Eye (tissue), 1 donor: ENCODE data around the gene PTPRN2.
"Not testable (repeated sequence)": the region's sequence is repeated elsewhere in the genome, so short reads cannot be mapped to it uniquely, and the experiment has no call there.

Experiments used
- DNase-seq: peaks from one replicate; pipeline ENCODE4 v3.0.0-alpha.2; 2015

PTPRN2 gene

DNA sequence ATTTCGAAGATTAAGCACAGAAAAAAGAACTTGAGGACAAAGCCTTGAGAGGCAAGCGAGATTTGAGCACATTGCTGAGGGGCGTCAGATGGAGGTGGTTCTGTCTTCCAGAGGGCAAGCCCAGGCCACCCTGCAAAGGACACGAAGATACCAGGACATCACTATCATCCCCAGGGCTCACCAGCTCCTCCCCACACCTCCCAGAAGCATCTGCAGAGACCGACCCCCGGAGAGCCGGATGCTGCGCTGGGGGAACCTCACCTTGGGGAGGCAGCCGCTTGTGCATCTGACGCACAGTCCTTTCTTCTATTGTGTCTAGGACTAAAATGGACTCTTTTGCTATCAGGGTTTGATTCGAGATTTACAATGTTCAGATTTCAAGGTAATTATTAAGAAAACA lies 991.2 kb downstream of the PTPRN2 start:
- DNase-seq: no peak

DNA sequence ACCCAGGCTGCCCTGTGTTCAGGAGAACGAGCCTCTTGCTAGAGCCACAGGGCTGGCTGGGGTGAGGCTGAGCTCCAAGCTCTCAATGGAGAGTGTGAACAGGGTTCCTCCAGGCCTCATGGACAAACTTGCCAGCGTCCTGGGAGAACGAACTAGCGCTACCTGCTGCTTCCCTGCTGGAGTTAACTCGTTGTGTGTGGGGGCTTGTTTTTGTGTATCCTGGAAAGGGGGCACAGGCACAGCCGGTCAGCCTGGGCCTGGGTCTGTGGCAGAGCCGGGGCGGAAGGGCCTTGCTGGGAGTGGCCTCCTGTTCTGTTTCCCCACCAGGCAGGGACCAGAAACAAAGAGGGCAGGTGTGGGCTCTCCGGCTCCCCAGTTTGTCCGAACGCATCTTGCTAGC lies 991.6 kb downstream of the PTPRN2 start:
- DNase-seq: no peak

DNA sequence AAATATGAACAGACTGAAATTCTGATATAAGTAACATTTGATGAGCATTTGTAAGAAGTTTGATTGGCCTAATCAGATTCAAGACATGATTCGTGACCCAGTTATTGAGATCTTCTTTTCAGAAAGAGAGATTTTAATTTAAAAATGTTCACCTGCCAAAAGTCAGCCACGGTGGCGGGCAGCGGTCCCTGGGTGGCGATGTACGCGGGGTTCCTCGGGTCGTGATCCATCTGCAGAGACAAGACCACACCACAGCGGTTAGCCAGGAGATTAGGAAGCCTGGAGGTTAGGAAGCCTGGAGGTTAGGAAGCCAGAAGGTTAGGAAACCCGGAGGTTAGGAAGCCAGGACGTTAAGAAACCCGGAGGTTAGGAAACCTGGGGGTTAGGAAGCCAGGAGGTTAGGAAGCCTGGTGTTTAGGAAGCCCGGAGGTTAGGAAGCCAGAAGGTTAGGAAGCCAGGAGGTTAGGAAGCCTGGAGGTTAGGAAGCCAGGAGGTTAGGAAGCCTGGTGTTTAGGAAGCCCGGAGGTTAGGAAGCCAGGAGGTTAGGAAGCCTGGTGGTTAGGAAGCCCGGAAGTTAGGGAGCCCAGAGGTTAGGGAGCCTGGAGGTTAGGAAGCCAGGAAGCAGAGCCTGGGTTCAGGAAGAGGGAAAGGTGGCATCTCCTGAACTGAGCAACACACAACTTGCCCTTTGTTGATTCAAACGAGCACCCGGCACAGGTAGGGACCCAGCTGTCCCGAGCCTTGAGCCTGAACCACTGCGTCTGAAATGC lies 992.4 kb downstream of the PTPRN2 start:
- DNase-seq: no peak

DNA sequence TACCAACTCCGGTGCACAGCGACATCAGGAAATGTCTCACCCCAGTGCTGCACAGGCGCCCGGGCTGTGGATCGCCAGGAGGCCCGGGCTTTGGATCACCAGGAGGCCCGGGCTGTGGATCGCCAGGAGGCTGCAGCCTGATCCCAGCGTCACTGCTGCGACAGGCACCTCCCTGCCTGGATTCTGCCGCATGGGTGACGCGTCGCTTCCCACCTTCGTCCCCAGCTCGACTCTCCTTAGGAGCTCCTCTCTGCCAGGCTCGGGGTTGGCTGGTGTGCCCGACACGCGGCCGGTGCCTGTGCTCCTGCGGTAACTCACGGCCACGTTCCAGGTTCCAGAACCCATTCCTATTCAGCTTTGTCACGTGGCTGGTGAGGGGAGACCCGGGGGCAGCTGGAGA lies 993.3 kb downstream of the PTPRN2 start:
- DNase-seq: no peak

DNA sequence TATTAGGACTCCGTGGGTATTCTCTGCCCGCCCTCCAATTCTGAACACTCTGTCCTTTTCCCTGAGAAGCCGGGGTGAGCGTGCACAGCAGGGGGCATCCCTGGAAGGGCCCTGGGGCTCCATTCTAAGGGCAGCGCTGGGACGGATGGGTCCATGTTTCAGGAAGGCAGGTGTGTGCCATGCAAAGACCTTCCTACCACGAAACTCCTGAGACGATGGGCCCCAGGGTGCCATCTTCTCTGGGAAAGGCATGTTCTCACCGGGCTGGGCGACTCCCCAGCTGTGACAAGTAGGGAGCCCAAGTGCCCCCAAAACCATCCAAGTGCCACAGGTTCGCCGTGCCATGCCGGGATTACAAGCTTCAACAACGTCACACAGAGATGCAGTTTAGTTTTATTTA lies 994.1 kb downstream of the PTPRN2 start:
- DNase-seq: no peak

DNA sequence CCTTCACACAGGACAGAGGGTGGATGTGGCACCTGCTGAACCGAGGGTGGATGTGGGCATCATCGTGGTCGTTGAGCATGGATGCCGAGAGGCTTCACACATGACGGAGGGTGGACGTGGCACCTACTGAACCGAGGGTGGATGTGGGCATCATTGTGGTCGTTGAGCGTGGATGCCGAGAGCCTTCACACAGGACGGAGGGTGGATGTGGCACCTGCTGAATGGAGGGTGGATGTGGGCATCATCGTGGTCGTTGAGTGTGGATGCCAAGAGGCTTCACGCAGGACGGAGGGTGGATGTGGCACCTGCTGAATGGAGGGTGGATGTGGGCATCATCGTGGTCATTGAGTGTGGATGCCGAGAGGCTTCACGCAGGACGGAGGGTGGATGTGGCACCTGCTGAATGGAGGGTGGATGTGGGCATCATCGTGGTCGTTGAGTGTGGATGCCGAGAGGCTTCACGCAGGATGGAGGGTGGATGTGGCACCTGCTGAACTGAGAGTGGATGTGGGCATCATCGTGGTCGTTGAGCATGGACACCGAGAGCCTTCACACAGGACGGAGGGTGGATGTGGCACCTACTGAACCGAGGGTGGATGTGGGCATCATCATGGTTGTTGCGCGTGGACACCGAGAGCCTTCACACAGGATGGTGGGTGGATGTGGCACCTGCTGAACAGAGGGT lies 994.8 kb downstream of the PTPRN2 start:
- not testable (repeated sequence) for DNase-seq

DNA sequence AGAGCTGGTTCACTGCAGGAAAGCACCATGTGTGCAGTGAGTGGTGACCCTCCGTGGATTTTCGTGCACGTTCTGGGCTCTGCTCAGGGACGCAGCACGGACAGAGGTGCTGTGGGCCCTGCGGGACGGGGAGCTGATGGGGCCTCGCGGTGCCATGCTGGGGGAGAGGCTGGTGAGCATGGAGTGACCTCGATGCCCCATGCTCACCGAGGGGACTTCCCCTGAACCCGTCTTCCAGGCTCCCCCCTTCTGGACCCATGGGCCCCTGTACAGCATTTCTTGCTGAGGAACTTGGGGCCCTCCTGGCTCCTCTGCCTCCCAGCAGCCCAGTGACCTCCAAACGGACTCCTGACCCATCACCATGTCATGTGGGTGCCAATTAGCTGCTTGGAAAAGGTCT lies 997.1 kb downstream of the PTPRN2 start:
- no peak for DNase-seq

DNA sequence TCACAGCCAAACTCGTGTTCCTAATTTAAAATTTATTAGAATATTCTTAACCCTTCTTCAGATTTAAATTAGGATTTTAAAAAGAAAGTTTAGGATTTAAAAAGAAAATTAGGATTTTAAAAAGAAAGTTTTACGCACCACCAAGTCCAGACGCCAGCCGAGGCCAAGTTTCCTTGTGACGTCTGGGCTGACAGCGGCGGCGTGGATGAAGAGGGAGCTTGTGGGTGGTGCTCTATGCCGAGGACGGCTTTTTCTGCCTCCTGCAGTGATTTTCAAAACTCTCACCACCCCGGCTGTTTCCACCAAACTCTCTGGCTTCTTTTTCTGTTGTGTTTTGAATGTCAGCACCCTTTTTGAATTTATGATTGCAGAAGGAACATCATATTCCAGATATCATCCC lies 997.9 kb downstream of the PTPRN2 start:
- no peak for DNase-seq

DNA sequence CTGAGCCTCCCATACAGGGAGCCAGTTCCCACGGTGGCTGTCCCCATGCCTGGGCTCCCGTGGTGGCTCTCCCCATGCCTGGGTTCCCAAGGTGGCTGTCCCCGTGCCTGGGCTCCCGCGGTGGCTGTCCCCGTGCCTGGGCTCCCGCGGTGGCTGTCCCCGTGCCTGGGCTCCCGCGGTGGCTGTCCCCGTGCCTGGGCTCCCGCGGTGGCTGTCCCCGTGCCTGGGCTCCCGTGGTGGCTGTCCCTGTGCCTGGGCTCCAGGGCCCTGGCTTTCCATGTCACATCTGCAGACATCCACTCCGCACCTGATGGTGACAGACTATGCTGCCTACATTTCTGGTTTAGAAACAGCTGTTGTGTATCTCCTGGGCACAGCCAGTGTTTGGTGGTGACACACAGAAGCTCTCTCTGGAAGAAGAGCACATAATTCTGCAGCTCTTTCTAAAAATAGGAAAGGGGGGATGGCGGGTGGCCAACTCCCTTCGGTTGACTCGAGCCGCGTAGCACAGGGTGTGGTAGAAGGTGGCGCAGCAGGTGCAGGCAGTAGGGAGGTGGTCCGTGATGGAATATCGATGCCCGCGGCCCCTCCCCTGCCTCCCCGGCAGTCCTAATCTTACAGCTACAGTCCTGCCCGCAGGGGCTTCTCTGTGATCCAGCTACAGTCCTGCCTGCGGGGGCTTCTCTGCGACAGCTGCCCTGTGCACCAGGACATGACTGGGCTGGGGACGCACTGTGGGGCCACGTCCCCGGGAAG lies 999.6 kb downstream of the PTPRN2 start:
- DNase-seq: no peak

DNA sequence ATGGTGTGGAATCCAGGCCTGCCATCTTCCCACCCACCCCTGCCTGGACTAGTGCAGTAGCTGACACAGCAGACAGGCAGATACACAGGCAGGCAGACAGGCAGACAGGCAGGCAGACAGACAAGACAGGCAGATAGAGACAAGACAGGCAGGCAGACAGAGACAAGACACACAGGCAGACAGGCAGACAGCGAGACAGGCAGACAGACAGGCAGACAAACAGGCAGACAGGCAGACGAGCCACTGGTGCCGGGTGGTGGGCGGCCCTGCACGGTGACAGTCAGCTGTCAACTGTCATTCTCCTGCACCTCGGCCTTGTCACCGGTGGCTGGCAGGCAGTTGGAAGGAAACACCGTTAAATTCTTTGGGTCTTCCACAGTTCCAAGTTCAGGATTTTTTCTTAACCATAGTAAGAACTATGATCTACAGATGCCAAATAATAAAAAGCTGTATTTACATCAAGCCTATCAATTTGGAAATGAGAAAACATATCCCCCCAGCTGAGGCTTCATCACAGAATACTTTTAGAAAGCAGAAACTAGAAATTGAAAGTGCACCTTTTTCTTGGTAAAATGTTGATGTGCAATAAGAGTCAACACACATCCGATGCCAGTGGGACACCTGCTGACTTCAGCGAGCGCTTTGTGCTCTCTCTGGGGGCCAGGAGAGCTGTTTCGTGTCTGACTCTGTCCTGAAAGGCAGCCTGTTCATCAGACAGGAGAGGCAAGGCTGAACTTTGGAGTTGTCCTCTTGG lies 1000.4 kb downstream of the PTPRN2 start:
- DNase-seq: no peak

DNA sequence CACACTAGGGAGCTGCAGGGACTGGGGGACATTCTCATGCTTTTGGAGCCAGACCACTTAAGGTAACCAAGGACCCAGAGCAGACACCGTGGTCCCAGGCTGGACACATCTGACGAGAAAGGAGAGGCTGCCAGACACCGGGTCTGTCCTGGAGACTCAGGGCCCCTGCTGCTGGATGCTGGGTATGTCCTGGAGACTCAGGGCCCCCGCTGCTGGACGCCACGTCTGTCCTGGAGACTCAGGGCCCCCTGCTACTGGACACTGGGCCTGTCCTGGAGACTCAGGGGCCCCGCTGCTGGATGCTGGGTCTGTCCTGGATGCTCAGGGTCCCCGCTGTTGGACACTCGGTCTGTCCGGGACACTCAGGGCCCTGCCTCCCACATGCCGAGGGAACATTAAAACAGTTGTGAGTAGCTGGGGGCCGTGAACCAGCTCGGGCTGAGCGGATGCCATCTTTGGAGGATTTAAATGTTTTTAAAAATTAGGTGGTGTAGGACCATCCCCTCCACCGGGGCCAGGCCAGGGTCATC lies 1001.1 kb downstream of the PTPRN2 start:
- no peak for DNase-seq

DNA sequence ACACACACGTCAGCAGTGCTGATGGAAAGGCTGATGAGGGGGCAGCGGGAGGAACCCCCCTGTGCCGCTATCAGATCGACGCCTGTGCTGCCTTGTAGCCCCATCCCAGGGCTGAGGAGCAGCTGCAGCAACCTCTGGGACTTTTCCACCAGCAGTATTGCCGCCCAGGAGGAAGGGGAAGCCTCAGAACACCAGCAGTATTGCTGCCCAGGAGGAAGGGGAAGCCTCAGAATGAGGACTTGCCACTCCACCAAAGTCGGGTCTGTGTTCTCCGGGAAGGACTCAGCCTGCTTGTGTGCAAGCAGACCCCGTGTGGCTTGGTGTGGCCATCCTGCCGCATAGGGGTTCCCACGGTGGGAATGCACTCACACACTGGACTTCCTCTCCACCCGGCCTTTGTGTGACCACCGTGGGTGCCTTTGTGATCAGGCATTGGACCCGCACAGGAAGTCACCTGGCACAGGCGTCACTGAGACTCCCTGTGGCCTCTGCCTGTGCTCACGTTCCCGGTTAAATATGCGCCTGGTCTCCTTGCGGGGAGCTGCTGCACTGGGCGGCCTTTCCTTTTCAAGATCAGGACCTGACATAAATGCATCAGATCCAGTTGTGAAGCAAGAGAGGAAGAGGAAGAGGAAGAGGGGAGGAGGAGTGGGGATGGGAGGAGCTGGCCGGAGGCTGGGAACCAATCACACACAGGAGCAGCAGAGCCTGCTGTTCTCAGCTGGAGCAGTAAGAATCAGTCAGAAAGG lies 1002.3 kb downstream of the PTPRN2 start:
- DNase-seq: no peak

DNA sequence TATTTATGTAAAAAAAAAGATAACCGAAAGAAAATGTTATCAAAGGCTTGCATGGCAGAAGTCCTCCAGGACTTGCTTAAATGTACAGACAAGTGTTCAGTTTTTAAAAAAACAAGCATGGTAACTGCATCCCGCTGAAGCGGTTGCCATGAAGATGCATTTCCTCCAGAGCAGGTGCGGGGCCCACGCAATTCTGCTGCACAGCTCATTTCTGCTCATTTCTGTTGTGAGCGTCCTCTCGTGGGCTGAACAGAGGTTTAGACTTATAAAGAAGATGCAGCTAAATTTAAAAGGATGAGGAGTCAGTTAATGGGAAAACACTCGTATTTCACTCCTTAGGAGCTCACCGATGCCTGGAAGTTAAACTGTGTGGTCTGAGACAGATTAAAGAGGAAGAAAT lies 1003.2 kb downstream of the PTPRN2 start:
- no peak for DNase-seq

DNA sequence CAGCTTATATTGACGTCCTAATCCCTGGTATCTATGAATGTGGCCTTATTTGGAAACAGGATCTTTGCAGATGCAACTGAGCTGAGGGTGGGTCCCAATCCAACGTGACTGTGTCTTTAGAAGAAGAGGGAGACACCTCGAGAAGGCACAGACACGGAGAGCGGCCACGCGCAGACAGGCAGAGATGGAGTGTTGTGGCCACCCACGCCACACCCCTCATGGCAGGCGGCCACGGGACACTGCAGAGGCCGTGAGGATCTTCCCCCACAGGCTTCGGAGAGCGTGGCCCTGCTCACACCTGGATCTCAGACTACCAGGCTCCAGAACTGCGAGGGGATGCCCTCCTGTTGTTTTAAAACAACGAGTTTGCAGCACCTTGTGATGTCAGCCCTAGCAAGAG lies 1005.9 kb downstream of the PTPRN2 start:
- DNase-seq: no peak

DNA sequence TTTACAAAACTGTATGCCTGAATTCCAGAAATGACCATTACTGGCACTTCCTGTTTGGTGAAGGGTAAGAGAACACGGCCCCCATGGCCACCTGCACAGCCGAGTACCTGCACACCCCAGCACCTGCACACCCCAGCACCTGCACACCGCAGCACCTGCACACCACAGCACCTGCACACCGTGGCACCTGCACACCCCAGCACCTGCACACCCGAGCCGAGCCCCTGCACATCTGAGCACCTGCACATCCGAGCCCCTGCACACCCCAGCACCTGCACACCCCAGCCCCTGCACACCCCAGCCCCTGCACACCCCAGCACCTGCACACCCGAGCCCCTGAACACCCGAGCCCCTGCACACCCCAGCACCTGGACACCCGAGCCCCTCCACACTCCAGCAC lies 1007.3 kb downstream of the PTPRN2 start:
- DNase-seq: no peak

DNA sequence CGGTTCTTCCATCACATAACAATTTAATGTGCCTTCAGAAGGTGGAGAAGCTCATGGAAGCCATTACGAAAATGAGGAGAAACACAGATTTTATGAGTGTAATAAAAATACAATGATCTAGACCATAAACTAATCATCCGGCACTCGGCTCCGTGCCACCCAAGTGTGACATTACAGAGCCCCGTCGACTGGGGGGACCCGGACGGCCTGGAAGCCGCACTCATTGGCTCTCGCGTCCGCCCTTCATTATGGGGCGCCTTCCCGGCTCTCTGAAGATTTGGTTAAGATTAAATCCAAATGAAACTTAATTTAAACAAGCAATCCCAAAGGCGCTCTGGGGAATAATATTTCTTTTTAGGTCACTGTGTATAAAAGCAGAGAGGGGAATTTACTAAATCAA lies 1008.2 kb downstream of the PTPRN2 start:
- no peak for DNase-seq

DNA sequence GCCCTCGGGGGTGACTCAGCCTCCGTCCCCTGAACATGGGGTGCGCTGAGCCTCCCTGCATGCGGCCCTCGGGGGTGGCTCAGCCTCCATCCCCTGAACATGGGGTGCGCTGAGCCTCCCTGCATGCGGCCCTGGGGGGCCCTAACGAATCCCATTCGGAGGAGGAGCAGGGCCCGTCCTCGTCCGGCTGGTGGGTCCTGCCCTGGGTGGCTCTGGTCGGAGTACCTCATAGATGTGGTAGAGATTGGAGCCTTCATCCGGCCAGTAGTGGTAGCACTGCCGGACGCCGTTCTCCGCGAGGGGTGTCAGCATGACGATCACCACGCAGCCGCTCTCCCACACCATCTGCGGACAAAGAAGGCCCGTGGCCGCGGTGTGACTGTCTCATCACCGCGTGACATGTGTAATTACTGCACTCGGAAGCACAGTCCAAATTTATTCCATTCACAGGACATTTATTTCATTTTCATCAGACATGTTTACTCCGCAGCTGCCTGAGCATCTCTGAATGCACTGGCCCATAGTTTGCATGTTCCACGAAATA lies 1009.8 kb downstream of the PTPRN2 start:
- no peak for DNase-seq

DNA sequence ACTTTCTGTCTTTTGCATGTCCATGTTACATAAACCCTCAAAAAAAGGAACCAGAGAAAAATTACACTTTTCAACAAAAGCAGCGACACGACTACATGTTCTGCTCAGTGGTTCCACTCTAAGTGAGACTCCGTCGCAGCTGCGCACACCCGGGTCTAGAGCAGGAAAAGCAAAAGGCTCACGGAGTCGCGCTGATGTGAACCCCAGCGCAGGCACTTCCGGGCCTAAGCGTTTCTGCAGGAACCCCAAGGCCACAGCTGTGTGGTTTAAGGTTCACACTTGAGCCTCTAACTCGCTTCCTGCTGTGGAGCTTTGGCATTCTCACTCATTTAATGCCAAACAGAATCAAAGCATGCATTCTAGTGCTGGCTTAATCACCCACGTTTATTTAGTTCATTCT lies 1010.6 kb downstream of the PTPRN2 start:
- no peak for DNase-seq

DNA sequence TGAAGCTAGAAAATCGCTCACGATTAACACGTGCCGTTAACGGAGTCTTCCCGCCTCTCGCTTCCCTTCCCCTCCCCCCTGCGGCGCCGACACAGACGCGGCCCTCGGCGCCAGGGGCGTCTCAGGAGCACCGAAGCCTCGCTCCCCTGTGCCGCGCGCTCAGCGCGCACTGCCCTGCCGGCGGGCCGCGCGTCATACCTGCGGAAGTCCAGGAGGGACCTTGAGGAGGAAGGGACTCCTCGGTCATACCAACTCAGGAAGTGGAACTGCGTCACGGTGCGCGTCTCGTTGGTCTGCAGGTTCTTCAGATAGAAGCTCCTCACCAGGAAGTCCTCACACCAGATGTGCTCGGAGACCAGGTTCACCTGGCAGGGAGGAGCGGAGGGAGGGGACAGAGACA lies 1011.2 kb downstream of the PTPRN2 start:
- DNase-seq: no peak

DNA sequence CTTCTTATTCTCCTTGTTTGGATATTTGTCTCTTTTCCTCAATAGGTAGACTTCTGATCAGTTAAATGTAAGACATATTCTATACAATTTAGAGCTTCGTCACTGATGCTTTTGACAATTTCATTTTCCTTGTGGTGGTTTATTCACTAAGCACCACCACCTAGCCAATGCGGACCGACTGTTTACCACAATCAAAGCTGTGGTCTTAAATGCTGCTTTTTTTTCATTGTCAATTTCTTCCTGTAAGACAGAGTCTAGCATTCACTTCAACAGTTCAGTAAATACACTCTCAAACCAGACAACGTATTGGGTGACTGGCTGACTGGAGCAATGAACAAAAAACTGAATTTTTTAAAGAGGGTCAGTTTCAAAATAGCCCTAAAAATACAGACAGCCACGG lies 1011.8 kb downstream of the PTPRN2 start:
- DNase-seq: no peak

DNA sequence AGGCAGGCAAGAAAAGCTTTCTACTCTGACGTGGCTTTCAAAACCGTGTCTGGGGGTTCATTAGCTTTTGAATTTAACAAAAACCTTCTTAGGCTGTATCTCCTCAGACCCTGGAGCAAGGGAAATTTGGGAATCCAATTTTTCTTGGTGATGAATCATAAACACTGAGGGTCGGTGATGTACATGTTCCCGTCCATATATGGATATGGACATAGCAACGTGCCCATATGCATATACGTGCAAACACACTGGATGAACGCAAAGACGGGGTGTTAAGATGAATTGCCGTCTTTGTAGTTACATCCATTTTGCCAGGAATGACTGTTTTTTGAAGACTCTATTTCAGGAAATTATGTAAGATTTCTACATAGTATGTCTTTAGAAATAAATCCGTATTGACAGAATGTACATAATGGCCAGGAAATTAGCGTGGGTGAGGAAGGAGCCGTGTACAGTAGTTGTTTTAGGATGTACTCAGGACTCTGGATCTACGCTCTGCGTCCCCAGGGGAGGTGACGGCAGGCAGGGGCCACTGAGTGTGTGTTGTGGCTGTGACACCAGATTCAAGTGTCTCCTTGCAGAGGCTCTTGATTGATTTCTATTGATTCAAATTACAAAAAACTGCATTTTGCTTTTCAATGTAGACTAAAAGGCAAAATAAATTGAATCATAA lies 1012.6 kb downstream of the PTPRN2 start:
- DNase-seq: no peak
